ENCODE measurements around the gene DENND5A.
A peak's percentile ranks its signal among the peaks of the same experiment; 100 is the strongest.

DENND5A gene

DNA sequence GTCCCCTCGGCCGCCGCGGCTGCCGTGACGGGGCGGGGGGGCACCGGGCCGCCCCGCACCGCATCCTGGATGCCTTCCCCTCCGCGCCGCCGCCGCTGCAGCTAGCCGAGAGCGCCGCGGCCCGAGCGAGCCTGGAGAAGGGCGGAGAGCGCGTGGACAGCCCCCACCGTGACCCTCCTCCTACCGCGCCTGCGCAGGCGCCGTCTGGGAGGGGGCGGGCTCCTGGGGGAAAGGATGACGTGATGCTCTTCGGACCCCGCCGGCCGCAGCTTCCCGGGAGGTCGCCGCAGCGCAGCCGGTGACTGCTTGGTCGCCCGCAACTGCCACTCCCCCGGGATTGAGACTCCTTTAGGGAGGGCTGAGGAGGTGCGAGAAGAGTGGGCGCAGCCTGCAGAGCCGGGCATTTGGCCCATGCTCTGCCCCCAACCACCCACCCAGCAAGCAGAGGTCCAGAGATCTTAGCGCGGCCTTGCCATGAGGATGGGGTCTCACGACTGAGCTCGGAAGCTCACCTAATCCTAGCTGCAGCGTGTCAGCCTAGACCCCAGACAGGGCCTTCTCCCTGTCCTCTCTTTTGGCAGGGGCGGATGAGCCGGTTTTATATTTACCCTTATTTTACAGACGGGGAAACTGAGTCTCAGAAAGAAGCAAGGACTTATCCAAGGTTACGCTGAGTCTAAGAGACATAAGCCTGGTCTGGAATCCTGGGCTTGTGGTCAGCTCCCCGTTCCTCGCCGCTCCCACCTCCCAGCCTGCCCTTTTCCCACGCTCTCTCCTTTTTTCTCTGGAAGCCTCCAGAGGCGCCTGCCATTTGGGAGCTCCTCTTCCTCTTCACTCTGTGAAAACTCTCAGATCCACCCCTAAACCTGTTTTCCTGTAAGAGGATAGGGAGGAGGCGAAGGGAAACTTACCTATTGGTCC, at the start of gene DENND5A:
Gene DENND5A (minus strand): TSS at position 140 of the 921 bp plus-strand sequence. CDS start 281 bp downstream, outside the sequence.
- Mint-ChIP-seq H3K36me3 (peaks cover 2% of the 10 kb centered on the region), H3K9me3 (ENCODE audit: low read depth) (no peaks in the 10 kb centered on the region), H3K4me1 (ENCODE audit: low read depth) (peaks cover 36% of the 10 kb centered on the region), H3K4me3 (peak within 1 kb of the TSS; percentile 96), H3K27me3 (no peaks in the 10 kb centered on the region), H3K27ac (peak within 1 kb of the TSS; percentile 99)

DNA sequence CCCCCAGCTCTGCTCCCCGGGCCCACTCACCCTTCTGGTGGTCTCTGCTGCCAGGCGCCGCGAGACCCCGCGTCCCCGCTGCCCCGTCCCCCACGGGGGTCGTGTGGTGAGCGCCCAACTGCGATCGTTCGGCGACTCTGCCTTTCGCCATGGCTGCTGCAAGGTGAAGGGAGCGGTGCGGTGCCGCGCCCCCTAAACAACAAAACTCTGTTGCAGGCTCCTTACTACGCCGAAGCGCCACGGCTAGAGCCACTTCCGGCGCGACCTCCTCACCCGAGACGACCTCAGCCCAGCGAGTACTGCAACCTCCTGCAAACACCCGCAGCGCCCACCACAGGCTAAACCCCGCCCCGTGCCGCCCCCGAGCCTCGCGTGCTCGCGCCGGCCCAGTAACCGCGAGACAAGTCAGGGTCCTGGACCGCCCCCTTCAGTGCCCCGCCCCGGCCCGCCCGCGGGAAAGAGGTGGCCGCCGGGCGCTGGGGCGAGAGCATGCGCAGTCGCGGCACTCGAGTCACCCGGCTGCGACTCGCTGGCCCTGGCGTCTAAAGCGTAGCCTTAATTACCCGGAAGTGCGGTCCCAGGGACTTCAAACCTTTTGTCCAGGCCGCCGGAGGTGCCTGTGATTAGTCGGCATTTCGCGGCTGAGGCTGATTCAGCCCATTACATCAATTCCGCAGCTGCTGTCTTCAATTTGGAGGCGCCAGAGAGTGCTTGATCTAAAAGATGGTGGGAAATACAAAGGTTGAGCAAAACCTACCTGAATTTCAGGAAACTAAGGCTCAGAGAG, 49.3 kb upstream of the DENND5A start, which contains the start of gene TMEM41B:
Gene TMEM41B (minus strand): TSS at position 303 of the 787 bp plus-strand sequence. CDS start 152 bp downstream, at position 151.
- H3K9me3 Mint-ChIP-seq (ENCODE audit: low read depth) = no peaks in the 10 kb centered on the region
- peaks cover 40% of the 10 kb centered on the region for H3K4me1 Mint-ChIP-seq (ENCODE audit: low read depth)
- H3K27me3 Mint-ChIP-seq = peaks cover 2% of the 10 kb centered on the region
- H3K36me3 Mint-ChIP-seq = no peaks in the 10 kb centered on the region
- peak within 1 kb of the TSS; percentile 98 for H3K27ac Mint-ChIP-seq
- peak within 1 kb of the TSS; percentile 92 for H3K4me3 Mint-ChIP-seq

DNA sequence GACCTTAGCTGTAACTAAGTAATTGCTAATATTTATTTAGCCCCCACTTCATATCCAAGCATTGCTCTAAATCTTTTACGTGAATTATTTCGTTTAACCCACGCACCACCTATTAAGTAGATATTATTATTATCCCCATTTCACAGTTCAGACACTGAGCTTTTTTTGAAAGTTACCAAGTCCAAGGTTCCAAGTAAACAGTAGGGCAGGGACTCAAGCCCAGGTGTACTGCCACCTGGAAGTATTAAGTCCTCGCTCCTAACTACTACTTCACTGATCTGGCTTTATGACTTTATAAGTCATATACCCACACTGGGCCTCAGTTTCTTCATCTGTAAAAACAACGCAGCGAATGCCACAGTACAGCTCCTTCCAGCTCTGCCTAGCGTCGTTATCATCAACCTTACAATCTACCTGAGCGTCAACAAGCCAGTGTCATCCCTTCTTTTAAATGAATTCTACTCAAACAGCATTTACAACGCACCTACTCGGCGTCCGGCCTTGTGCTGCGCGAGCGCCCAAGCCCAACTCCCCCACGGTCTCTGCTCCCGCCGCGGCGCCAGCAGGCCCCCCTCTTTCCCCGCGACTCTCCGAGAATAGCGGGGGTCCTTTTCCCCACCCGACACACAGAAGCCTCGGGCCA, 48.6 kb upstream of the DENND5A start:
- H3K27ac Mint-ChIP-seq = peak overlapping the region; percentile 98
- peak overlapping the region; percentile 92 for H3K4me3 Mint-ChIP-seq
- H3K4me1 Mint-ChIP-seq (ENCODE audit: low read depth) = peaks cover 44% of the 10 kb centered on the region
- H3K9me3 Mint-ChIP-seq (ENCODE audit: low read depth) = no peaks in the 10 kb centered on the region
- no peaks in the 10 kb centered on the region for H3K36me3 Mint-ChIP-seq
- H3K27me3 Mint-ChIP-seq = peaks cover 1% of the 10 kb centered on the region

DNA sequence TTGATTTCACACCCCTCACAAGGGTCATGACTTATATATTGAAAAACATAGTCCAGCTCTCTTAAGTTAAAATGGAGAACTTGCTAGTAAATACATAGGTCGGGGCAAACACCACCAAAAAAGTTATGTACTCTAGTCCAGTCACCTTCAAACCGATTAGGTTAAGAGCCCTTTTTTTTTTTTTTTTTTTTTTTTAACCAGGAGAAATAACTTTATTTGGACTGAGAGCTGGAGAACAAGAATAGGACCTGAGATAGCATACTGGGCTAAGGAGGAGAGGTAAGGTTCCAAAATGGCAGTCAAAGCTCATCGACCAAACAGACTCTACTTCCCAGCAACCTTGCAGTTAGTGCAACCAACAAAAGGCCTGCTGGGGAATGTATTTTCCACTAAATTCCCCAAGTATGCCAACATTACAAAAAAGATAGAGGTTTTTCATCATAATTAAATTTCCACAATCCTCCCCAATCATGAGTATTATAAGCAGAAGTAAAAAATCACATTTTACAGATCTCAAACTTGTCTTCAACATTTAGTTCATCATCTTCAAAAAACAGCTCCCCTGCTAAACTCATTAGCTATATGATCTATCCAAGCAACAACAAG, 45.4 kb upstream of the DENND5A start:
- peaks cover 58% of the 10 kb centered on the region for H3K4me1 Mint-ChIP-seq (ENCODE audit: low read depth)
- no peaks in the 10 kb centered on the region for H3K27me3 Mint-ChIP-seq
- H3K4me3 Mint-ChIP-seq = peak overlapping the region; percentile 7
- peaks cover 5% of the 10 kb centered on the region for H3K36me3 Mint-ChIP-seq
- H3K9me3 Mint-ChIP-seq (ENCODE audit: low read depth) = no peaks in the 10 kb centered on the region
- H3K27ac Mint-ChIP-seq = peak overlapping the region; percentile 11

DNA sequence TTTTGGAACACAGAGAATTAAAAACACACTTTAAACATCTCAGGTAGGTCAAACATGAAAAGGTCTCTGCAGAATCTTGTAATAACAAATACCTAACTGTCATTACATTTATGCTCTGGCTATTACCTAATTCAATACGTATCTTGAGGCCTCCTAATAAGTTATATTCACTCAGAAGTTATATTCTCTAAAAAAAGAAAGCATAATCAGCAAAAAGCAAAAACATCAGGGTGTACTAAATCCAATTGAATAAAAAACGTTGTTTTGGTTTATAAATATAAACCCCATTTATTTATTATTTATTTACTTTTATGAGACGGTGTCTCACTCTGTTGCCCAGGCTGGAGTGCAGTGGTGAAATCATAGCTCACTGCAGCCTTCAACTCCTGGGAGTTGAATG, 39.0 kb upstream of the DENND5A start:
- no peaks in the 10 kb centered on the region for H3K9me3 Mint-ChIP-seq (ENCODE audit: low read depth)
- H3K27ac Mint-ChIP-seq = no peak overlapping the region
- H3K27me3 Mint-ChIP-seq = no peaks in the 10 kb centered on the region
- peaks cover 29% of the 10 kb centered on the region for H3K4me1 Mint-ChIP-seq (ENCODE audit: low read depth)
- H3K4me3 Mint-ChIP-seq = no peak overlapping the region
- H3K36me3 Mint-ChIP-seq = peaks cover 5% of the 10 kb centered on the region

DNA sequence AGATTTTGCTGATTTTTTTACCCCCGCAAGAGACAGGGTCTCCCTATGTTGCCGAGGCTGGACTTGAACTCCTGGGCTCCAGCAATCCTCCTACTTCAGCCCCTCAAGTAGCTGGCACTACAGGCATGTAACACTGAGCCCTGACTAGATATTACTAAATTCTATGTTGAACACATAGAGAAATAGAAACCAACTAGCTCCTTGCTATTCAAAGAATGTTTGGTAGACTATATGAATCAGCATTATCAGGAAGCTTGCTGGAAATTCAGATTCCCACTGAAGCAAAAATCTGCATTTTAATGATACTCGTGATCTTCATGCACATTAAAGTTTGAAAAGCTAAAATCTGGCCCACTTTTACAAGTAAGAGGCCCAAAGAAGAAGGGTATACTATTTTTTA, 37.3 kb upstream of the DENND5A start:
- H3K36me3 Mint-ChIP-seq = no peaks in the 10 kb centered on the region
- H3K27me3 Mint-ChIP-seq = no peaks in the 10 kb centered on the region
- H3K9me3 Mint-ChIP-seq (ENCODE audit: low read depth) = no peaks in the 10 kb centered on the region
- H3K4me3 Mint-ChIP-seq = no peak overlapping the region
- H3K4me1 Mint-ChIP-seq (ENCODE audit: low read depth) = peaks cover 22% of the 10 kb centered on the region
- no peak overlapping the region for H3K27ac Mint-ChIP-seq

DNA sequence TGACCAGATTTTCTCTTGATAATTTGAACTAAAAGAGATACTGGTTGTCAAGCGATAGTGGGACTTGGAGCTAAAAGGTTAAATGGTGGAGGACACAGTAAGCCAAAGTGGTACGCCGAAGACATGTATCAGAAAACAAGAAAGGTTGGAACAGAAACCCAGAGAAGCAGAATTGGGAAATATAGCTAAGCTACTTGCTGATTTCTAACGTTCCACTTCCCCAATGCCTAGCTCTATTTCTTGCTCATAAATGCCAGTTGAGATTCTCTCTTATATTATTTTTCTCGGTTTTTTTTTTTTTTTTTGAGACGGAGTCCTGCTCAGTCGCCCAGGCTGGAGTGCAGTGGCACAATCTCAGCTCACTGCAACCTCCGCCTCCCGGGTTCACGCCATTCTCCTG, 36.6 kb upstream of the DENND5A start:
- H3K27me3 Mint-ChIP-seq = no peaks in the 10 kb centered on the region
- no peaks in the 10 kb centered on the region for H3K36me3 Mint-ChIP-seq
- no peaks in the 10 kb centered on the region for H3K9me3 Mint-ChIP-seq (ENCODE audit: low read depth)
- H3K27ac Mint-ChIP-seq = no peak overlapping the region
- no peak overlapping the region for H3K4me3 Mint-ChIP-seq
- peaks cover 17% of the 10 kb centered on the region for H3K4me1 Mint-ChIP-seq (ENCODE audit: low read depth)

DNA sequence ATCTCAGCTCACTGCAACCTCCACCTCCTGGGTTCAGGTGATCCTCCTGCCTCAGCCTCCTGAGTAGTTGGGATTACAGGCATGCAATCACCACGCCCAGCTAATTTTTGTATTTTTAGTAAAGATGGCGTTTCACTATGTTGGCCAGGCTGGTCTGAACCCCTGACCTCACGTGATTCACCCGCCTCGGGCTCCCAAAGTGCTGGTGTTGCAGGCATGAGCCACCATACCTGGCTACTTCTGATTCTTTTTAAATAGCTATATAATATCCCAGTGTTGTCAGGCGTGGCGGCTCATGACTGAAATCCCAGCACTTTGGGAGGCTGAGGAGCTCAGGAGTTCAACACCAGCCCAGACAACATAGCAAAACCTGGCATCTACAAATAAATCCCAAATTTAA, 28.5 kb upstream of the DENND5A start:
- Mint-ChIP-seq H3K27ac (no peak overlapping the region), H3K36me3 (peaks cover 3% of the 10 kb centered on the region), H3K4me3 (no peak overlapping the region), H3K9me3 (ENCODE audit: low read depth) (no peaks in the 10 kb centered on the region), H3K27me3 (no peaks in the 10 kb centered on the region), H3K4me1 (ENCODE audit: low read depth) (peaks cover 8% of the 10 kb centered on the region)

DNA sequence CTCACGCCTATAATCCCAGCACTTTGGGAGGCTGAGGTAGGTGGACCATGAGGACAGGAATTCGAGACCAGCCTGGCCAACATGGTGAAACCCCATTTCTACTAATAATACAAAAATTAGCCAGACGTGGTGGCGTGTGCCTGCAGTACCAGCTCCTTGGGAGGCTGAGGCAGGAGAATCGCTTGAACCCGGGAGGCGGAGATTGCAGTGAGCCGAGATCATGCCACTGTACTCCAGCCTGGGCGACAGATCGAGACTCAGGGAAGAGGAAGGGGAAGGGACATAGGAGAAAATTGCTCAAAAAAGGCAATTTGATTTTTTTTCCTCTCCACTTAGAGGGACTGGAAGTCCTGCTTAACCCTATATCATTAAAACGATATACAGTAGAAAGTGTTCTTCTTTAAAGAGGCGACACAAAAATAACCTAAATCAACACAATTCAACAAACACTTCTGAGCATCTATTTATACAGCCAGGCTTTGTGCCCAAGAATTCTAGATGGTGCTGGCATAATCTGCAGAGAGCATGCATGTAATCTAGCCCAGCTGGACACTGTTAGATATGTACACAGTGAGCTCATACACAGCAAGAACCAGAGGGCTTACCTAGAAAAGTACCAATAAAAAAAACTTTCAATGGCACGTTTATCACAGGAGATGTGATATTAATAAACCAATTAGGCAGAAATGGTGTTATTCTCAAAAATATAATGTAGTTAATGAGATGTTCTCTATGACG, 20.9 kb upstream of the DENND5A start:
- H3K4me3 Mint-ChIP-seq = no peak overlapping the region
- H3K27me3 Mint-ChIP-seq = no peaks in the 10 kb centered on the region

DNA sequence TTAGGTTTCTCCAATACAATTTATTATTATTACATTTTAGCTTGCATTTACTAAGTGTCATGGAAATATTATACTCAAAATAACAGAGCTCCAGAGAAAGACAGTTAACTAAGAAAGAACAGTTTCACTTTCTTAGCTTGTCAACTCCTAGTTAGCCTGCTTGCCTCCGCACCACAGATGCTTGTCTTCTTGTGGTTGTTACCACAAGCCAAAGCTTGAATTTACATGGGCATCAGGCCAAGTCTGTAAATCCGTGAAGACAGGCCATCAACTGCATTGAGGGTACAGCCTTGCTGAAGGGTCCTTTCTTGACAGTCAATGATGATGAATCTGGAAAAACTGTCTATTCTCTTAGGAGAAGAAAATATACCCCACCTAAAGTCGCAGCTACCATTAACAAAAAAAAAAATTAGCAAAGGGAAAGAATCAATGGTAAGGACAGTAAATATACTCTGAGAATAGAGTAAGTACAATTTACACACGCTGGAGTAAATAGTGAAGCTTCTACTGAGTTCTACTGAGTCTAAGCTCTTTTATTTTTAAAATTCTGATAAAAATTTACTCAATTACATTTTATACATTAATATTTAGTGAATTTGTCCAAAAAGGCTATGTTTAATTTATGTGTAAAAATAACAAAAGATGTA, 15.6 kb upstream of the DENND5A start:
- peak overlapping the region; percentile 47 for H3K27ac Mint-ChIP-seq
- peaks cover 21% of the 10 kb centered on the region for H3K4me1 Mint-ChIP-seq (ENCODE audit: low read depth)
- no peaks in the 10 kb centered on the region for H3K36me3 Mint-ChIP-seq
- H3K27me3 Mint-ChIP-seq = no peaks in the 10 kb centered on the region
- peak overlapping the region; percentile 52 for H3K4me3 Mint-ChIP-seq
- H3K9me3 Mint-ChIP-seq (ENCODE audit: low read depth) = no peaks in the 10 kb centered on the region

More for the DNA sequence above, 20.9 kb upstream of the DENND5A start:
- no peak overlapping the region for H3K27ac Mint-ChIP-seq
- H3K36me3 Mint-ChIP-seq = no peaks in the 10 kb centered on the region
- H3K9me3 Mint-ChIP-seq (ENCODE audit: low read depth) = no peaks in the 10 kb centered on the region
- H3K4me1 Mint-ChIP-seq (ENCODE audit: low read depth) = peaks cover 13% of the 10 kb centered on the region

DNA sequence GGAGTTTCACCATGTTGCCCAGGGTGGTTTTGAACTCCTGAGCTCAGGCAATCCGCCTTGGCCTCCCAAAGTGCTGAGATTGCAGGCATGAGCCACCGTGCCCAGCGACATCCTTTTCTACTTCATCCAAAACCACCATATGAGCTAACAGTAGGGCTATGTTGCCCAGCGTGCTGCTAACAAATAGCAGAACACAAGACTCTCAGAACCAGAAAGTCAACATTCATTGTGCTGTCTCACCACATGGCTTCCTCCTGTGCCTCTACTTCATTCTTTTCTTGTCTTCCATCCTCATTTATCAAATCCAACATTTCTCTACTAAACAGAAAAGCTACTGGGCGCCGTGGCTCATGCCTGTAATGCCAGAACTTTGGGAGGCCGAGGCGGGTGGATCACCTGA, 12.0 kb upstream of the DENND5A start:
- H3K36me3 Mint-ChIP-seq = no peaks in the 10 kb centered on the region
- H3K4me3 Mint-ChIP-seq = no peak overlapping the region
- H3K9me3 Mint-ChIP-seq (ENCODE audit: low read depth) = no peaks in the 10 kb centered on the region
- H3K27ac Mint-ChIP-seq = no peak overlapping the region
- H3K27me3 Mint-ChIP-seq = no peaks in the 10 kb centered on the region
- H3K4me1 Mint-ChIP-seq (ENCODE audit: low read depth) = peaks cover 26% of the 10 kb centered on the region

DNA sequence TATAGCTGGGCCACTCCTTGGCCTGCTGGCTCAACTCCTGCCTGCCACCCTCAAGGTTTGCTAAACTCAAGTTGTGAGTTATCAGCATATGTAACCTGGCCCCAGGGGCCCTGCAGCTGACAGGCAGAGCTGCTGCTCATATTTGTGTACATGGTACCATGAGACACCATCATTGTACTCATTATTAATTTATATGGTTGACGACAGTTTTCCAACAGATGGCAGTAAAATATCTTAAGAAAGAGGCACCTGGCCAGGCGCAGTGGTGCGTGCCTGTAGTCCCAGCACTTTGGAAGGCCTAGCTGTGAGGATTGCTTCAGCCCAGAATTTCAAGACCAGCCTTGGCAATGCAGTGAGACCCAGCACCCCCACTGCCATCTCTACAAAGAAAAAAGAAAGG, 11.4 kb upstream of the DENND5A start:
- Mint-ChIP-seq H3K4me3 (no peak overlapping the region), H3K27me3 (no peaks in the 10 kb centered on the region), H3K27ac (no peak overlapping the region), H3K4me1 (ENCODE audit: low read depth) (peaks cover 25% of the 10 kb centered on the region), H3K9me3 (ENCODE audit: low read depth) (no peaks in the 10 kb centered on the region), H3K36me3 (no peaks in the 10 kb centered on the region)

DNA sequence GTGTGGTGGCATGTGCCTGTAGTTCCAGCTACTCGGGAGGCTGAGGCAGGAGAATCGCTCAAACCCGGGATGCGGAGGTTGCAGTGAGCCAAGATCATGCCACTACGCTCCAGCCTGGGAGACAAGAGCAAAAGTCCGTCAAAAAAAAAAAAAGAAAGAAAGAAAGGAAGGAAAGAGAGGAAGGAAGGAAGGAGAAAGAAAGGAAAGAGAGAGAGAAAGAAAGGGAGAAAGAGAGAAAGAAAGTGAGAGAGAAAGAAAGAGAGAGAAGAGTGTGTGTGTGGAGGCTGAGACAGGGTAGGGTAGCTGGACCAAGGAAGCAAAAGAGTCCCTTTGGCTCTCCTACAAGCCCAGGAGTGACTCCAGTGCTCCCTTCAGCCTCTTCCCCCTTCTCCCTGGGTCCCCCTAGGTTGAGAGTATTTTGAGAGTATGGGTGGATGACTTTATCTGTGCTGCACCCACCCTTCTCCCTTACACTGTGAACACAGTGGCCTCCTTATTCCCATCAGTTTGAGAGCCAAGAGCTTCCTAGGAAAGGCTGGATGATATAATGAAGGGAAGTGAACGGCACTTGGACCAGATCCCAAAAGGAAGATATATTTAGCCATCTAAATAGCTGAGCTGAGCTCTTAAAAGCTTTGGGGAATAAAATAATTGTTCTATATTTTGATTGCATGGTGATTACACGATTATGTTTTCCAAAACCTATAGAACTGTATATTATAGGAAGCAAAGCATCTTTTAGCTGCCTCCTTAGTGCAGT, 9.5 kb upstream of the DENND5A start:
- no peak overlapping the region for H3K4me3 Mint-ChIP-seq
- no peak overlapping the region for H3K27ac Mint-ChIP-seq
- no peaks in the 10 kb centered on the region for H3K36me3 Mint-ChIP-seq
- no peaks in the 10 kb centered on the region for H3K9me3 Mint-ChIP-seq (ENCODE audit: low read depth)
- H3K27me3 Mint-ChIP-seq = no peaks in the 10 kb centered on the region
- H3K4me1 Mint-ChIP-seq (ENCODE audit: low read depth) = peaks cover 8% of the 10 kb centered on the region
